H1 (cell line): Measurements from ENCODE around the gene IRF5. TPM values are rescaled to one million over a fixed set of nuclear protein-coding genes. Genes with fewer than 3 reads are reported as not detected.

ENCODE experiments used
- CTCF ChIA-PET: fragments of 300-600 bp; sonication (Branson Sonifier 250); formaldehyde crosslinking; loops from one replicate; lab custom pipeline; 2021; ENCODE audit not compliant: partially characterized antibody; lab: Charles Lee
- POLR2A ChIA-PET: fragments of 300-600 bp; sonication (Branson Sonifier 250); formaldehyde crosslinking; loops from one replicate; lab custom pipeline; 2021; ENCODE audit warnings: inconsistent platforms; ENCODE audit not compliant: partially characterized antibody; lab: Charles Lee
- DNase-seq, 2 experiments: peaks; one replicate each; pipeline versions ENCODE4 v3.0.0 to v3.0.0-alpha.2; 2010 to 2022; ENCODE audit warnings: low spot score in 2 of 2, low read depth in 1 of 2, mixed read lengths in 1 of 2
- FAIRE-seq: peaks from 2 replicates; lab custom pipeline; 2011; peaks lifted over from hg19 to GRCh38; lab: Jason Lieb, UNC
- H2AFZ ChIP-seq: 2 replicates; pipeline ENCODE4 v1.8.1; 2012; ENCODE audit warnings: low read length, inconsistent platforms
- H2AK5ac ChIP-seq: 2 replicates; pipeline ENCODE4 v1.6.1; 2013; ENCODE audit warnings: low read depth, low read length
- H2BK120ac ChIP-seq: replicated peaks from 2 replicates; pipeline ENCODE3; 2013; ENCODE audit warnings: low read depth, low read length, inconsistent platforms
- H2BK12ac ChIP-seq: 2 replicates; pipeline ENCODE4 v1.6.1; 2013; ENCODE audit warnings: low read depth, low read length
- H2BK15ac ChIP-seq: 2 replicates; pipeline ENCODE4 v1.6.1; 2013; ENCODE audit warnings: low read length
- H2BK20ac ChIP-seq: 2 replicates; pipeline ENCODE4 v1.6.1; 2013; ENCODE audit warnings: low read length
- H2BK5ac ChIP-seq: 2 replicates; pipeline ENCODE4 v1.6.1; 2013; ENCODE audit warnings: low read depth, low read length
- H3K14ac ChIP-seq: 2 replicates; pipeline ENCODE4 v1.6.1; 2013; ENCODE audit warnings: inconsistent platforms; ENCODE audit not compliant: insufficient read length
- H3K18ac ChIP-seq: 2 replicates; pipeline ENCODE4 v1.6.1; 2013; ENCODE audit warnings: low read length; ENCODE audit errors: extremely low read depth
- H3K23ac ChIP-seq: 2 replicates; pipeline ENCODE4 v1.6.1; 2013; ENCODE audit warnings: inconsistent platforms; ENCODE audit not compliant: insufficient read length
- H3K23me2 ChIP-seq: 2 replicates; pipeline ENCODE4 v1.6.1; 2013; ENCODE audit warnings: low read depth, low read length
- H3K27ac ChIP-seq: 2 replicates; pipeline ENCODE4 v1.6.1; 2011; ENCODE audit warnings: low read depth, low read length, inconsistent platforms
- H3K27me3 ChIP-seq, 4 experiments: replicated peaks in 1 of 4; 1 replicate in 1 of 4; 2 replicates in 3 of 4; pipeline versions ENCODE4 v1.6.1 to v1.8.1; 2011 to 2013; ENCODE audit warnings: low read length in 3 of 4, mild to moderate bottlenecking in 3 of 4, inconsistent platforms in 2 of 4, mixed read lengths in 2 of 4, moderate library complexity in 1 of 4; ENCODE audit not compliant: control insufficient read depth in 3 of 4, insufficient read depth in 3 of 4; ENCODE audit errors: extremely low read depth in 1 of 4
- H3K36me3 ChIP-seq, 4 experiments: 2 replicates each; pipeline versions ENCODE4 v1.6.1 to v1.8.1; 2011 to 2013; ENCODE audit warnings: mild to moderate bottlenecking in 4 of 4, low read length in 3 of 4, moderate library complexity in 2 of 4, control low read depth in 1 of 4, inconsistent platforms in 1 of 4; ENCODE audit not compliant: insufficient read depth in 4 of 4, control insufficient read depth in 2 of 4
- H3K4ac ChIP-seq: replicated peaks from 2 replicates; pipeline ENCODE3; 2013; ENCODE audit warnings: low read length, low read depth, mixed read lengths, inconsistent platforms; ENCODE audit not compliant: insufficient read length
- H3K4me1 ChIP-seq, 4 experiments: replicated peaks in 1 of 4; 1 replicate in 1 of 4; 2 replicates in 3 of 4; pipeline versions ENCODE4 v1.6.1 to v1.8.1; 2011 to 2013; ENCODE audit warnings: low read length in 3 of 4, inconsistent platforms in 2 of 4, mixed read lengths in 1 of 4; ENCODE audit not compliant: insufficient read depth in 4 of 4, control insufficient read depth in 3 of 4
- H3K4me2 ChIP-seq, 2 experiments: 2 replicates each; pipeline versions ENCODE4 v1.6.1 to v1.8.1; 2011 to 2013; ENCODE audit warnings: low read depth in 2 of 2, low read length in 2 of 2, control low read depth in 1 of 2, inconsistent platforms in 1 of 2, mild to moderate bottlenecking in 1 of 2; ENCODE audit not compliant: insufficient read depth in 1 of 2
- H3K4me3 ChIP-seq, 4 experiments: fragments of 200-600, 300-600 bp in 1 of 4; sonication (generic), shearing (Covaris generic), sonication (Bioruptor Twin) in 1 of 4; 2 replicates each; pipeline versions ENCODE4 v1.5.1 to v1.8.1; 2011 to 2016; ENCODE audit warnings: low read length in 4 of 4, low read depth in 3 of 4, control low read depth in 2 of 4, inconsistent platforms in 2 of 4, mild to moderate bottlenecking in 2 of 4, mixed read lengths in 1 of 4, moderate library complexity in 1 of 4; ENCODE audit not compliant: insufficient read depth in 2 of 4; ENCODE audit errors: extremely low read depth in 1 of 4
- H3K56ac ChIP-seq: replicated peaks from 2 replicates; pipeline ENCODE3; 2013; ENCODE audit warnings: low read depth, mild to moderate bottlenecking, mixed read lengths, low read length, inconsistent platforms; ENCODE audit not compliant: insufficient read length
- H3K79me1 ChIP-seq: 2 replicates; pipeline ENCODE4 v1.6.1; 2013; ENCODE audit warnings: low read depth, low read length, control low read depth
- H3K79me2 ChIP-seq, 2 experiments: 2 replicates each; pipeline versions ENCODE4 v1.6.1 to v1.8.1; 2012 to 2013; ENCODE audit warnings: low read length in 2 of 2, mild to moderate bottlenecking in 2 of 2, inconsistent platforms in 1 of 2; ENCODE audit not compliant: insufficient read depth in 2 of 2, control insufficient read depth in 1 of 2
- H3K9ac ChIP-seq, 4 experiments: replicated peaks in 1 of 4; 1 replicate in 1 of 4; 2 replicates in 3 of 4; pipeline versions ENCODE4 v1.6.1 to v1.8.1; 2011 to 2013; ENCODE audit warnings: low read depth in 3 of 4, low read length in 3 of 4, control low read depth in 2 of 4, mild to moderate bottlenecking in 2 of 4, moderate library complexity in 2 of 4, inconsistent platforms in 1 of 4; ENCODE audit errors: extremely low read depth in 1 of 4
- H3K9me3 ChIP-seq, 2 experiments: 2 replicates each; pipeline versions ENCODE4 v1.6.1 to v1.8.1; 2012 to 2013; ENCODE audit warnings: mild to moderate bottlenecking in 2 of 2, moderate library complexity in 2 of 2, control low read depth in 1 of 2, inconsistent platforms in 1 of 2, low read depth in 1 of 2, low read length in 1 of 2, mixed read lengths in 1 of 2; ENCODE audit not compliant: insufficient read depth in 2 of 2
- H4K20me1 ChIP-seq, 2 experiments: replicated peaks in 1 of 2; 2 replicates each; pipeline versions ENCODE3 to v1.8.1; 2011 to 2013; ENCODE audit warnings: inconsistent platforms in 2 of 2, low read length in 2 of 2, mild to moderate bottlenecking in 1 of 2; ENCODE audit not compliant: insufficient read depth in 2 of 2, control insufficient read depth in 1 of 2
- H4K5ac ChIP-seq: 2 replicates; pipeline ENCODE4 v1.6.1; 2013; ENCODE audit warnings: low read length, low read depth, mixed read lengths, inconsistent platforms; ENCODE audit not compliant: insufficient read length
- H4K8ac ChIP-seq: 2 replicates; pipeline ENCODE4 v1.8.0; 2013; ENCODE audit warnings: mild to moderate bottlenecking, moderate library complexity, low read length, inconsistent platforms; ENCODE audit not compliant: insufficient read depth; ENCODE audit errors: extremely low read depth
- H4K91ac ChIP-seq: replicated peaks from 2 replicates; pipeline ENCODE3; 2013; ENCODE audit warnings: low read length, mixed read lengths, inconsistent platforms; ENCODE audit not compliant: insufficient read length
- RFX5 ChIP-seq: IDR thresholded peaks from 2 replicates; pipeline ENCODE4 v1.6.1; 2011; ENCODE audit warnings: low read depth, low read length, improper control_type of control experiment, borderline replicate concordance
- RNF2 ChIP-seq: fragments of 200-900, 300-1000 bp; sonication (generic); IDR thresholded peaks from 2 replicates; pipeline ENCODE4 v1.7.1; 2016; ENCODE audit warnings: borderline replicate concordance, low read depth, mild to moderate bottlenecking, antibody characterized with exemption, low read length; ENCODE audit not compliant: poor library complexity, severe bottlenecking; ENCODE audit errors: missing control alignments
- SIN3A ChIP-seq, 2 experiments: IDR thresholded peaks in 1 of 2; conservative IDR thresholded peaks in 1 of 2; 2 replicates each; pipeline ENCODE4 v1.6.1; 2011 to 2012; ENCODE audit warnings: low read length in 2 of 2, improper control_type of control experiment in 1 of 2, low read depth in 1 of 2, mild to moderate bottlenecking in 1 of 2
- YY1 ChIP-seq: IDR thresholded peaks from 2 replicates; pipeline ENCODE4 v1.6.1; 2011; ENCODE audit warnings: low read depth, mild to moderate bottlenecking, low read length
- ZNF274 ChIP-seq: IDR thresholded peaks from 2 replicates; pipeline ENCODE4 v1.7.0; 2012; ENCODE audit warnings: low read length, borderline replicate concordance; ENCODE audit errors: extremely low read depth
- WGBS, 2 experiments: shearing (Covaris generic) in 1 of 2; methylation state at CpG; one replicate each; pipeline versions ENCODE4 v1.1.6 to v1.1.7; 2013 to 2015; ENCODE audit warnings: low lambda C conversion rate in 2 of 2, mixed read lengths in 2 of 2, inconsistent platforms in 1 of 2, low coverage in 1 of 2, missing lambda C conversion rate in 1 of 2; ENCODE audit not compliant: insufficient replicate concordance in 2 of 2, insufficient coverage in 1 of 2, insufficient read length in 1 of 2; ENCODE audit errors: extremely low coverage in 1 of 2, missing lambda C conversion rate in 1 of 2; 5-methylcytosine and 5-hydroxymethylcytosine counted together
- polyA plus RNA-seq, 7 experiments: library from polyadenylated mRNA; depleted of rRNA in 3 of 7; stranded (reverse) in 5 of 7; unstranded in 2 of 7; fragments of >200 nt in 5 of 7; fragments of 200-250 nt in 2 of 7; gene quantifications; 1 replicate in 5 of 7; 2 replicates in 1 of 7; 4 replicates in 1 of 7; pipeline versions ENCODE4 v1.2.1 to v1.2.3, GENCODE V29; 2011 to 2013; ENCODE audit warnings: missing spikeins in 2 of 7, mixed read lengths in 2 of 7
- total RNA-seq: library from RNA; stranded (reverse); fragmentation: NEBNext Ultra II Directional; extraction: Animal tissue kit (Norgen Biotek cat#: 25700); gene quantifications from 2 replicates; pipeline ENCODE4 v1.2.1, GENCODE V29; 2021
- TF ChIP-seq, protein P1 (sequence below): IDR thresholded peaks from 2 replicates; pipeline ENCODE4 v1.6.1; 2012; ENCODE audit warnings: low read length, inconsistent platforms
- TF ChIP-seq, protein P2 (sequence below): IDR thresholded peaks from 2 replicates; pipeline ENCODE4 v1.6.1; 2012; ENCODE audit warnings: inconsistent platforms
- TF ChIP-seq, protein P3 (sequence below), 3 experiments: IDR thresholded peaks; 1 replicate in 2 of 3; 2 replicates in 1 of 3; pipeline versions ENCODE4 v1.5.1 to v1.6.1; 2011; ENCODE audit warnings: low read length in 3 of 3, mild to moderate bottlenecking in 3 of 3, inconsistent platforms in 2 of 3, low read depth in 1 of 3, moderate library complexity in 1 of 3; ENCODE audit not compliant: insufficient read depth in 1 of 3; ENCODE audit errors: control extremely low read depth in 1 of 3

The IRF5 gene
- total and polyA plus RNA-seq, 2 of the 8 experiments (the other 6 are each of a cell fraction or from before 2014, with no cell fraction given) = 0.28 to 1.1 TPM

DNA sequence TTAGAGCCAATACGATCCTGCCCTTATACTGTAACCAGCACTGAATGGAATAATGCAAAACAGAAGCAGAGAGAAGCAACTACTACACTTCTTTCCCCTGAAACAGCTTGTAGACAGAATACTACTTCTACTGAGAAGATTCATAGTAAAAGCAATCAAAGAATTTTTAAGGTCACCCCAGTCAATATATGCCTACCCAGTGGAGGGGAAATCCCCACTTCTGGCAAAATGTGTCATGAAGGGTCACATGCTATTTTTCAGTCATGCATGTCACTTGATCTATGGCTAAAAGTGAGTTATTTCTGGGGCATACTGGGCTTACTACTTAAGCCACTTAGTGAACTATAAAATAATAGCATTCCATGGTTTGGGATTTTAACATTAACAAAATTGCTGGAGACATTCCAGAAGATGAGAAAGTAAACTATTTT is 25.6 kb downstream of the IRF5 start:
- no peak overlapping the region for H3K18ac ChIP-seq
- H3K9me3 ChIP-seq = no peaks in the 10 kb centered on the region
- no peaks in the 10 kb centered on the region for H3K27me3 ChIP-seq
- no peaks in the 10 kb centered on the region for H3K79me1 ChIP-seq
- H3K23ac ChIP-seq = no peak overlapping the region
- H3K56ac ChIP-seq = no peak overlapping the region
- H3K4me3 ChIP-seq = no peak overlapping the region
- no peak overlapping the region for H3K4ac ChIP-seq
- H3K79me2 ChIP-seq = no peaks in the 10 kb centered on the region
- no peak overlapping the region for H4K8ac ChIP-seq
- no peak for FAIRE-seq
- DNase-seq = no peak
- ChIA-PET POLR2A (no interaction called here), CTCF (interaction anchor here (0.6 to 1.5 kb wide), 3 partner anchors 10 to 582 kb away, joined by 3 to 4 read pairs (median 3); no protein-coding TSS in a partner anchor)
- H2AK5ac ChIP-seq = no peak overlapping the region
- no peak overlapping the region for H2BK5ac ChIP-seq
- peaks cover 2 to 56% (median 33%) of the 10 kb centered on the region in 4 experiments for H3K36me3 ChIP-seq
- H2AFZ ChIP-seq = no peak overlapping the region
- no peak overlapping the region for H2BK120ac ChIP-seq
- no peak overlapping the region for H3K27ac ChIP-seq
- H2BK20ac ChIP-seq = no peak overlapping the region
- H3K4me1 ChIP-seq = no peaks in the 10 kb centered on the region
- 86% methylated on average over 1 of the region's 1 CpG; no CpG with 5 or more reads in 1 of the 2 experiments for WGBS, 2 experiments
- H2BK15ac ChIP-seq = no peak overlapping the region
- no peak overlapping the region for H3K9ac ChIP-seq
- no peaks in the 10 kb centered on the region for H3K23me2 ChIP-seq
- H4K91ac ChIP-seq = no peak overlapping the region
- no peak overlapping the region for H4K5ac ChIP-seq
- no peak overlapping the region for H3K4me2 ChIP-seq
- H4K20me1 ChIP-seq = no peaks in the 10 kb centered on the region
- no peak overlapping the region for H2BK12ac ChIP-seq
- no peak overlapping the region for H3K14ac ChIP-seq
- TF ChIP-seq, protein P1, sequence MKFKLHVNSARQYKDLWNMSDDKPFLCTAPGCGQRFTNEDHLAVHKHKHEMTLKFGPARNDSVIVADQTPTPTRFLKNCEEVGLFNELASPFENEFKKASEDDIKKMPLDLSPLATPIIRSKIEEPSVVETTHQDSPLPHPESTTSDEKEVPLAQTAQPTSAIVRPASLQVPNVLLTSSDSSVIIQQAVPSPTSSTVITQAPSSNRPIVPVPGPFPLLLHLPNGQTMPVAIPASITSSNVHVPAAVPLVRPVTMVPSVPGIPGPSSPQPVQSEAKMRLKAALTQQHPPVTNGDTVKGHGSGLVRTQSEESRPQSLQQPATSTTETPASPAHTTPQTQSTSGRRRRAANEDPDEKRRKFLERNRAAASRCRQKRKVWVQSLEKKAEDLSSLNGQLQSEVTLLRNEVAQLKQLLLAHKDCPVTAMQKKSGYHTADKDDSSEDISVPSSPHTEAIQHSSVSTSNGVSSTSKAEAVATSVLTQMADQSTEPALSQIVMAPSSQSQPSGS = no peak
- TF ChIP-seq ZNF274 (no peak), RFX5 (no peak), YY1 (no peak), RNF2 (no peak), SIN3A (conservative IDR thresholded peaks at IDR 0.05 in 1 of 2, IDR thresholded peaks at IDR 0.05 in 1 of 2; ENCODE audit: low read depth in 1 of 2, low read length in 2 of 2) (no peak)
- TF ChIP-seq, protein P2, sequence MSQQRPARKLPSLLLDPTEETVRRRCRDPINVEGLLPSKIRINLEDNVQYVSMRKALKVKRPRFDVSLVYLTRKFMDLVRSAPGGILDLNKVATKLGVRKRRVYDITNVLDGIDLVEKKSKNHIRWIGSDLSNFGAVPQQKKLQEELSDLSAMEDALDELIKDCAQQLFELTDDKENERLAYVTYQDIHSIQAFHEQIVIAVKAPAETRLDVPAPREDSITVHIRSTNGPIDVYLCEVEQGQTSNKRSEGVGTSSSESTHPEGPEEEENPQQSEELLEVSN = no peak
- TF ChIP-seq, protein P3, sequence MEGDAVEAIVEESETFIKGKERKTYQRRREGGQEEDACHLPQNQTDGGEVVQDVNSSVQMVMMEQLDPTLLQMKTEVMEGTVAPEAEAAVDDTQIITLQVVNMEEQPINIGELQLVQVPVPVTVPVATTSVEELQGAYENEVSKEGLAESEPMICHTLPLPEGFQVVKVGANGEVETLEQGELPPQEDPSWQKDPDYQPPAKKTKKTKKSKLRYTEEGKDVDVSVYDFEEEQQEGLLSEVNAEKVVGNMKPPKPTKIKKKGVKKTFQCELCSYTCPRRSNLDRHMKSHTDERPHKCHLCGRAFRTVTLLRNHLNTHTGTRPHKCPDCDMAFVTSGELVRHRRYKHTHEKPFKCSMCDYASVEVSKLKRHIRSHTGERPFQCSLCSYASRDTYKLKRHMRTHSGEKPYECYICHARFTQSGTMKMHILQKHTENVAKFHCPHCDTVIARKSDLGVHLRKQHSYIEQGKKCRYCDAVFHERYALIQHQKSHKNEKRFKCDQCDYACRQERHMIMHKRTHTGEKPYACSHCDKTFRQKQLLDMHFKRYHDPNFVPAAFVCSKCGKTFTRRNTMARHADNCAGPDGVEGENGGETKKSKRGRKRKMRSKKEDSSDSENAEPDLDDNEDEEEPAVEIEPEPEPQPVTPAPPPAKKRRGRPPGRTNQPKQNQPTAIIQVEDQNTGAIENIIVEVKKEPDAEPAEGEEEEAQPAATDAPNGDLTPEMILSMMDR (IDR thresholded peaks at IDR 0.05; ENCODE audit: control extremely low read depth in 1 of 3, insufficient read depth in 1 of 3, low read depth in 1 of 3, low read length in 3 of 3) = no peak
